Measurements from ENCODE around the gene SLC22A7. TPM values are rescaled to one million over a fixed set of nuclear protein-coding genes. Genes with fewer than 3 reads are reported as not detected.

The SLC22A7 gene
- total and polyA plus RNA-seq, 2 donors (not counting 1 experiment from before 2014, with no cell fraction given) = not detected

DNA sequence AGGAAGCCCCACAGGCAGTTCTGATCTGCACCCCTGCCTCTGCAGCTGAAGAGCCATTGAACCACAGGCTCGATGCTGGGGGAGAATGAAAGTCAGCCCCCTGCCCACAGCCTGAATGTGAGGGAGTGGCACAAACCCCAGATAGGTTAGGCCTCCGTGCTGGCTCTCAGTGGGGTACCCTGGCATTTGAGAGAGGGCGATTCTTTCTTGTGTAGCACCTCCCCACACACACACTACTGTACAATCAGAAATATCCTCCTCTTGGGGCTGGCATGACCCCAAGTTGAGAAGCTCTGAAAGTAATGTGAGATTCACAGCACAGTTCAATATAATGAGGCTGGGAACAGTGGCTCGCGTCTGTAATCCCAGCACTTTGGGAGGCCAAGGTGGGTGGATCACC, 36.9 kb upstream of the SLC22A7 start:
- no peak overlapping the region for H3K9ac ChIP-seq (ENCODE audit: low read length)
- H3K36me3 ChIP-seq (replicated peaks in 1 of 2; ENCODE audit: control extremely low read depth in 1 of 2, control insufficient read depth in 1 of 2, extremely low read depth in 1 of 2, insufficient read depth in 2 of 2, low read length in 1 of 2) = no peaks in the 10 kb centered on the region
- H3K79me2 ChIP-seq (ENCODE audit: control insufficient read depth, insufficient read depth, low read length) = no peaks in the 10 kb centered on the region
- ChIA-PET POLR2A (no interaction called here), CTCF (interaction anchor here (0.7 to 6.6 kb wide), 10 partner anchors 23 to 245 kb away, joined by 3 to 73 read pairs (median 8); partner anchors contain the start of gene CRIP3)
- no peak overlapping the region for H2AFZ ChIP-seq (ENCODE audit: insufficient read depth, low read depth, low read length, poor library complexity, severe bottlenecking)
- no peak overlapping the region for H3K4me3 ChIP-seq (ENCODE audit: control extremely low read depth in 1 of 5, extremely low read depth in 1 of 5, insufficient read depth in 1 of 5, low read depth in 2 of 5, low read length in 4 of 5)
- no peak overlapping the region for H3K27ac ChIP-seq (ENCODE audit: low read length in 2 of 2)
- H4K20me1 ChIP-seq (ENCODE audit: control insufficient read depth, insufficient read depth, low read length, poor library complexity, severe bottlenecking) = no peaks in the 10 kb centered on the region
- 97% methylated on average over 4 of the region's 5 CpGs for WGBS (ENCODE audit: insufficient coverage)
- Mint-ChIP-seq H3K27ac (no peak overlapping the region), H3K27me3 (peaks cover 8% of the 10 kb centered on the region), H3K9me3 (ENCODE audit: insufficient read depth) (no peaks in the 10 kb centered on the region), H3K4me3 (no peak overlapping the region), H3K4me1 (peaks cover 6% of the 10 kb centered on the region)
- ATAC-seq (ENCODE audit: low read depth) = no peak
- no peak overlapping the region for H3K4me2 ChIP-seq (replicated peaks; ENCODE audit: low read depth, low read length, poor library complexity, severe bottlenecking)
- no peak for DNase-seq
- peaks cover 0 to 4% (median 0%) of the 10 kb centered on the region in 3 donors for H3K9me3 ChIP-seq (ENCODE audit: control extremely low read depth in 1 of 3, control insufficient read depth in 2 of 3, insufficient read depth in 1 of 3, low read length in 2 of 3)
- intact Hi-C loops (cut with micrococcal nuclease) = no loop called here
- H3K4me1 ChIP-seq (ENCODE audit: control insufficient read depth in 2 of 2, insufficient read depth in 2 of 2, low read length in 2 of 2) = no peaks in the 10 kb centered on the region
- TF ChIP-seq, protein P1, sequence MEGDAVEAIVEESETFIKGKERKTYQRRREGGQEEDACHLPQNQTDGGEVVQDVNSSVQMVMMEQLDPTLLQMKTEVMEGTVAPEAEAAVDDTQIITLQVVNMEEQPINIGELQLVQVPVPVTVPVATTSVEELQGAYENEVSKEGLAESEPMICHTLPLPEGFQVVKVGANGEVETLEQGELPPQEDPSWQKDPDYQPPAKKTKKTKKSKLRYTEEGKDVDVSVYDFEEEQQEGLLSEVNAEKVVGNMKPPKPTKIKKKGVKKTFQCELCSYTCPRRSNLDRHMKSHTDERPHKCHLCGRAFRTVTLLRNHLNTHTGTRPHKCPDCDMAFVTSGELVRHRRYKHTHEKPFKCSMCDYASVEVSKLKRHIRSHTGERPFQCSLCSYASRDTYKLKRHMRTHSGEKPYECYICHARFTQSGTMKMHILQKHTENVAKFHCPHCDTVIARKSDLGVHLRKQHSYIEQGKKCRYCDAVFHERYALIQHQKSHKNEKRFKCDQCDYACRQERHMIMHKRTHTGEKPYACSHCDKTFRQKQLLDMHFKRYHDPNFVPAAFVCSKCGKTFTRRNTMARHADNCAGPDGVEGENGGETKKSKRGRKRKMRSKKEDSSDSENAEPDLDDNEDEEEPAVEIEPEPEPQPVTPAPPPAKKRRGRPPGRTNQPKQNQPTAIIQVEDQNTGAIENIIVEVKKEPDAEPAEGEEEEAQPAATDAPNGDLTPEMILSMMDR (IDR thresholded peaks at IDR 0.05) = no peak
- TF ChIP-seq EZH2 (IDR thresholded peaks at IDR 0.05; ENCODE audit: borderline replicate concordance, insufficient read depth, low read depth, low read length, poor library complexity, severe bottlenecking) = no peak
- H3K27me3 ChIP-seq (replicated peaks in 1 of 4; ENCODE audit: control extremely low read depth in 1 of 4, control insufficient read depth in 3 of 4, insufficient read depth in 4 of 4, low read length in 3 of 4) = peaks cover 0 to 6% (median 0%) of the 10 kb centered on the region in 4 experiments

DNA sequence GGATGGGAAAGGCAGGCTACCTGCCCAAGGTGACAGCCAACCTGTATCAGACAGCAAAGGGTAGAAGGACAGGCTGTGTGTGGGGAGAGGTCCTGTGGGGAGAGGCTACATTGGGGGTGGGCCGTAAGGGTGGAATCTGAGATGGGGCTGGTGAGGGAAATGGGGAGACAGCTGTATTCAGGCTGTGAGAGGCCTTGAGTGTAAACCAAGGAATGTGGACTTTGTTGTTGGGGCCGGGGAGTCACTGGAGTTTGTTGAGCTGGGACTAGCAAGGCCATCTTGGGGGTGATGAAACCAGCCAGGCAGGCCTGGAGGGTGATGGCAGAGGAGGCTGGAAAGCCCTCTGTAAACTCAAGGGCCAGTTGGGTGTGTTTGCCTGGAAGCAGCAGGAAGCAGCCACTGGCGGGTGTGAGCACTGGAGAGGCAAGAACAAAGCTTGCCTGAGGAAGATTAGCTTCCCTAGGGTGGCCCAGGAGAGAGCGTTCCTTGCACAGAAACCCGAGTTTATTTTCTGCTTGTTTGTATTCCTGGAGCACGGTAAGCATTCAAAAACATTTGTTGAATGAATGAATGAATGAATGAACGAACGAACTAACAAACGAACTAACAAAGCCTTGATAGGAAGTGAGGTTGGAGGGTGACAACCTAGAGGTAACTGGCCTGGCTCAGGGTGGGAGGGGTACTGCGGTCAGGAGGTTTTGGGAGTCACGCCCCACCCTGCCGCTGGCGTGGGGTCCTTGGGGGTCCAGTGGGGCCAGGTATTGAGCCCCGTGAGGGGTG, 35.9 kb upstream of the SLC22A7 start:
- Histone ChIP-seq H3K4me2 (replicated peaks; ENCODE audit: low read depth, low read length, poor library complexity, severe bottlenecking) (no peak overlapping the region), H3K79me2 (ENCODE audit: control insufficient read depth, insufficient read depth, low read length) (no peaks in the 10 kb centered on the region), H4K20me1 (ENCODE audit: control insufficient read depth, insufficient read depth, low read length, poor library complexity, severe bottlenecking) (no peaks in the 10 kb centered on the region), H3K36me3 (replicated peaks in 1 of 2; ENCODE audit: control extremely low read depth in 1 of 2, control insufficient read depth in 1 of 2, extremely low read depth in 1 of 2, insufficient read depth in 2 of 2, low read length in 1 of 2) (no peaks in the 10 kb centered on the region), H3K9me3 (ENCODE audit: control extremely low read depth in 1 of 3, control insufficient read depth in 2 of 3, insufficient read depth in 1 of 3, low read length in 2 of 3) (peaks cover 0 to 4% (median 0%) of the 10 kb centered on the region in 3 donors), H3K27ac (ENCODE audit: low read length in 2 of 2) (no peak overlapping the region), H3K4me3 (ENCODE audit: control extremely low read depth in 1 of 5, extremely low read depth in 1 of 5, insufficient read depth in 1 of 5, low read depth in 2 of 5, low read length in 4 of 5) (no peak overlapping the region), H3K27me3 (replicated peaks in 1 of 4; ENCODE audit: control extremely low read depth in 1 of 4, control insufficient read depth in 3 of 4, insufficient read depth in 4 of 4, low read length in 3 of 4) (peaks cover 0 to 4% (median 0%) of the 10 kb centered on the region in 4 experiments), H2AFZ (ENCODE audit: insufficient read depth, low read depth, low read length, poor library complexity, severe bottlenecking) (no peak overlapping the region), H3K4me1 (ENCODE audit: control insufficient read depth in 2 of 2, insufficient read depth in 2 of 2, low read length in 2 of 2) (no peaks in the 10 kb centered on the region), H3K9ac (ENCODE audit: low read length) (no peak overlapping the region)
- Mint-ChIP-seq H3K9me3 (ENCODE audit: insufficient read depth) (no peaks in the 10 kb centered on the region), H3K4me1 (peaks cover 6% of the 10 kb centered on the region), H3K27me3 (peaks cover 4% of the 10 kb centered on the region), H3K4me3 (no peak overlapping the region), H3K27ac (no peak overlapping the region)
- CTCF ChIA-PET = interaction anchor here (0.7 to 6.6 kb wide), 18 partner anchors 18 to 305 kb away, joined by 3 to 73 read pairs (median 6); partner anchors contain the start of gene CRIP3
- TF ChIP-seq EZH2 (IDR thresholded peaks at IDR 0.05; ENCODE audit: borderline replicate concordance, insufficient read depth, low read depth, low read length, poor library complexity, severe bottlenecking) = no peak
- TF ChIP-seq, protein P1 (IDR thresholded peaks at IDR 0.05) = no peak
- 91% methylated on average over 14 of the region's 14 CpGs for WGBS (ENCODE audit: insufficient coverage)
- intact Hi-C loops (cut with micrococcal nuclease) = no loop called here
- no peak for DNase-seq
- POLR2A ChIA-PET = no interaction called here
- ATAC-seq (ENCODE audit: low read depth) = no peak

All from B cell (primary cell).